Activated B cell treated with CpG ODN at 0.5 μM for 24 hours (primary cell): ENCODE results near the gene CAPN6. TPM values are rescaled to one million over a fixed set of nuclear protein-coding genes. Genes with fewer than 3 reads are reported as not detected.

Experiments
- ATAC-seq: fragments of 200-7000 bp; cut with Tn5 transposase; one replicate; pipeline ENCODE4 v1.10.0; 2021; ENCODE audit warnings: low read depth, mild to moderate bottlenecking, moderate library complexity
- CTCF ChIA-PET: fragments of 350-600 bp; sonication (Branson Sonifier 250); formaldehyde crosslinking; loops from one replicate; lab custom pipeline; 2021; ENCODE audit warnings: antibody characterized with exemption; lab: Charles Lee
- POLR2A ChIA-PET: fragments of 350-600 bp; sonication (Branson Sonifier 250); formaldehyde crosslinking; loops from one replicate; lab custom pipeline; 2021; ENCODE audit warnings: antibody characterized with exemption; lab: Charles Lee
- DNase-seq: peaks from one replicate; pipeline ENCODE4 v3.0.0; 2022
- H3K27ac Mint-ChIP-seq: one replicate; pipeline ENCODE4 v1.8.0; 2020; ENCODE audit warnings: mixed read lengths
- H3K27me3 Mint-ChIP-seq: one replicate; pipeline ENCODE4 v1.8.0; 2021; ENCODE audit warnings: mixed read lengths
- H3K36me3 Mint-ChIP-seq: one replicate; pipeline ENCODE4 v1.8.0; 2021; ENCODE audit warnings: low read depth, mixed read lengths
- H3K4me1 Mint-ChIP-seq: one replicate; pipeline ENCODE4 v1.8.0; 2021; ENCODE audit warnings: mixed read lengths
- H3K4me3 Mint-ChIP-seq: one replicate; pipeline ENCODE4 v1.8.0; 2020; ENCODE audit warnings: mild to moderate bottlenecking, mixed read lengths
- H3K9me3 Mint-ChIP-seq: one replicate; pipeline ENCODE4 v1.8.0; 2020; ENCODE audit warnings: mixed read lengths
- intact Hi-C: fragments of 100-400 bp; cut with micrococcal nuclease; formaldehyde crosslinking; loops from one replicate; pipeline ENCODE4 v1.15.1; 2024
- total RNA-seq: library from RNA; stranded (reverse); gene quantifications from 2 replicates; pipeline ENCODE4 v1.2.3, GENCODE V29; 2022
- TF ChIP-seq, protein P1 (sequence below): fragments of 200-600 bp; IDR thresholded peaks from one replicate; pipeline ENCODE4 v1.8.0; 2022; ENCODE audit warnings: antibody characterized with exemption, mild to moderate bottlenecking

The CAPN6 gene
- total RNA-seq, 1 donor from 2014 or later = not detected

DNA sequence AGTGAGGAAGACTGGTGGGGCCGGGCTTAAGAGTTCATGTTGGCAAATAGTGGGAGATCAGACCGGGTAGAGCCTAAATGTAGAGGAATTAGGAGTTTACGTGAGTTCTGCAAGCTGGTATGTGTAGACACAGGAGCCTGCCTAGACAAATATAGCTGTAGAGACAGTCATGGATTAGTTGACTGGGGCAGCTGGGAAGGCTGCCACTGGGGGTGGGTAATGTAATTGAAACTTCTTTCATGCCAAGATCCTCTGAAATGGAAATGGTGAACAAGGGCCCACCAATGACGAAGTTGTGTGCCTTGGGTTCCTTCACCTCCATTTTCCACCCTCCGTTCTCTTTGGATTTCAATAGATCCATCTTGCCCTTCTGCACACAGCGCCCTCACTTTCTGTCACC is 11.9 kb upstream of the CAPN6 start:
- ATAC-seq (no peak), DNase-seq (no peak)
- no peaks in the 10 kb centered on the region for H3K36me3 Mint-ChIP-seq
- intact Hi-C loops = no loop called here
- ChIA-PET POLR2A (no interaction called here), CTCF (no interaction called here)
- TF ChIP-seq, protein P1, sequence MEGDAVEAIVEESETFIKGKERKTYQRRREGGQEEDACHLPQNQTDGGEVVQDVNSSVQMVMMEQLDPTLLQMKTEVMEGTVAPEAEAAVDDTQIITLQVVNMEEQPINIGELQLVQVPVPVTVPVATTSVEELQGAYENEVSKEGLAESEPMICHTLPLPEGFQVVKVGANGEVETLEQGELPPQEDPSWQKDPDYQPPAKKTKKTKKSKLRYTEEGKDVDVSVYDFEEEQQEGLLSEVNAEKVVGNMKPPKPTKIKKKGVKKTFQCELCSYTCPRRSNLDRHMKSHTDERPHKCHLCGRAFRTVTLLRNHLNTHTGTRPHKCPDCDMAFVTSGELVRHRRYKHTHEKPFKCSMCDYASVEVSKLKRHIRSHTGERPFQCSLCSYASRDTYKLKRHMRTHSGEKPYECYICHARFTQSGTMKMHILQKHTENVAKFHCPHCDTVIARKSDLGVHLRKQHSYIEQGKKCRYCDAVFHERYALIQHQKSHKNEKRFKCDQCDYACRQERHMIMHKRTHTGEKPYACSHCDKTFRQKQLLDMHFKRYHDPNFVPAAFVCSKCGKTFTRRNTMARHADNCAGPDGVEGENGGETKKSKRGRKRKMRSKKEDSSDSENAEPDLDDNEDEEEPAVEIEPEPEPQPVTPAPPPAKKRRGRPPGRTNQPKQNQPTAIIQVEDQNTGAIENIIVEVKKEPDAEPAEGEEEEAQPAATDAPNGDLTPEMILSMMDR = no peak
- H3K4me3 Mint-ChIP-seq = no peak overlapping the region
- H3K27ac Mint-ChIP-seq = no peak overlapping the region
- H3K4me1 Mint-ChIP-seq = no peaks in the 10 kb centered on the region
- no peaks in the 10 kb centered on the region for H3K27me3 Mint-ChIP-seq
- H3K9me3 Mint-ChIP-seq = no peaks in the 10 kb centered on the region

DNA sequence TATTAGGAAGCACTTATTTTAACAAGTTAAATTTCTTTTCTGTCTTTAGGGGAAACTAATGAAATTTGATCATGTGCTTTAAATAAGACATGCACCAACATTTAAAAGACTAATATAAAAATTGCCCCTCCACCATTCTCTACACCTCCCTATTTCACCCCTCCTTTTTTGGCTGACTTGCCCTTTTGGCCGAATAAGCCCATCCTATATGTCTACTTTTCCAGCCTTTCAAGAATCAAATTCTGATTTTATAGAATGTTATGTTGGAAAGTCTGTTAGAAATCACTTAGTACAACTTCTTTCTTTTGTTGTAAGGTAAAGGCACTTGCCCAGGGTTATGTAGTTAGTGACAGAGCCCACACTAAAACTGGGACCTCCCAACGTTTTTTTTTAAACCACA is 1.8 kb downstream of the CAPN6 start:
- ATAC-seq = no peak
- Mint-ChIP-seq H3K36me3 (no peaks in the 10 kb centered on the region), H3K27ac (no peak overlapping the region), H3K4me3 (no peak overlapping the region), H3K9me3 (no peaks in the 10 kb centered on the region), H3K27me3 (no peaks in the 10 kb centered on the region), H3K4me1 (no peaks in the 10 kb centered on the region)
- TF ChIP-seq, protein P1 = no peak
- POLR2A ChIA-PET = no interaction called here
- no peak for DNase-seq
- intact Hi-C loops = no loop called here
- CTCF ChIA-PET = no interaction called here

DNA sequence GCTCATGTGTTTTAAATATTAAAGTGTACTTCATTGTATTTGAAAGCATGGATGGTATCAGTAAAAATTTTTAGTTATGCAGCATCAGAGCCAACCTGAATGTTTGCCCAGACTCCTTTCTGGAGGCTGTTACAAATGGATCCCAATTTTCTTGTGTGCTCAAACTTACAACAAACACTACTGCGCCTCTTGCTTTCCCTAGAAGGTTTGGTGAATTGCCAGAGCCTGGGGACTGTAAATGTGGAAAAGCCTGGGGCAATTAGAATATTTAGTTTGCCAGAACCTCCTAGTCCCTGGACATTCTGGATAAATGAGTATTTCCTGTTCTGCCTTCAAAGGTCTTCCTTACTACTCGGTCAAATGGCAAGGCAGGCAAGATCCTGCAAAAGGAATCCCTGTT is 4.8 kb downstream of the CAPN6 start:
- Mint-ChIP-seq H3K4me1 (no peaks in the 10 kb centered on the region), H3K27me3 (no peaks in the 10 kb centered on the region), H3K4me3 (no peak overlapping the region), H3K36me3 (no peaks in the 10 kb centered on the region), H3K27ac (no peak overlapping the region), H3K9me3 (no peaks in the 10 kb centered on the region)
- ATAC-seq (no peak), DNase-seq (no peak)
- ChIA-PET CTCF (no interaction called here), POLR2A (no interaction called here)
- intact Hi-C loops = no loop called here
- TF ChIP-seq, protein P1 = no peak

DNA sequence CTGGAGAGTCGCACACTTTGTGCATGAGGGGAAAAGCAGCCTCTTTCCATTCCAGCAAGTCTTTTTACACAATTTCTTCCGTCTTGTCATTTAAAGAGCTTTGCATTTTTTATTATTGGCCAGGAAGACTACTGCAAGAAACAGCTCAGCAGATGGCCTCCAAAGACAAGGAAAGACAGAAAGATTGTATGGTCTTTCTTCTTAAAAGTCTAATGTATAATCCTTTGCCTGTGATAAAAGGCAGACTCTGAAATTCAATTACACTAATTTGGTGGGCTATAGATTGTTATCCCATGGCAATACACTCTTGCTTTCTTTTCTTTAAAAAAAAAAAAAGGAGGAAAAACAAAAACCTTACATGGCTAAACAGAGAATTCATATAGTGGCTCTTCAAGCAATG is 5.9 kb downstream of the CAPN6 start:
- POLR2A ChIA-PET = no interaction called here
- CTCF ChIA-PET = no interaction called here
- H3K36me3 Mint-ChIP-seq = no peaks in the 10 kb centered on the region
- DNase-seq = no peak
- no peaks in the 10 kb centered on the region for H3K9me3 Mint-ChIP-seq
- H3K4me3 Mint-ChIP-seq = no peak overlapping the region
- no peak for ATAC-seq
- TF ChIP-seq, protein P1 = no peak
- no peak overlapping the region for H3K27ac Mint-ChIP-seq
- H3K27me3 Mint-ChIP-seq = no peaks in the 10 kb centered on the region
- intact Hi-C loops = no loop called here
- H3K4me1 Mint-ChIP-seq = no peaks in the 10 kb centered on the region

DNA sequence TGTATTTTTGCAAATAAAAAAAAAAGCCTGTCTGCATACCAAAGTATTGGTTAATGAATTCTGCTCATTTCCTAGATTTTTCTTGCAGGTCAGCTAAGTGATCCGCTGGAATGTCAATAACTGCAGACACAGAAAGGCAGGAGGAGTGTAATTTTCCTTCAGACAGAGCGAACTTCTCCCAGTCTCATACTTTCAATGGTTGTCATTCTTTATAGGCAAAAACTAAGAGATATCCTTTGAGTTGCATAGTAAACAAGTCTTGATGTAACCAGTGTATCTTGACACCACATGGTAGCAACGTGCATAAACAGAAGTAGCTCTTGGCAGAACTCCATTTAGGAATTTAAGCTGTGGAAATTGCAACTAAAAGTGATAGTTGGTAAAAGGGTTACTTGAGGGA is 8.2 kb downstream of the CAPN6 start:
- ATAC-seq (no peak), DNase-seq (no peak)
- POLR2A ChIA-PET = no interaction called here
- no peak overlapping the region for H3K4me3 Mint-ChIP-seq
- no peak overlapping the region for H3K27ac Mint-ChIP-seq
- H3K27me3 Mint-ChIP-seq = no peaks in the 10 kb centered on the region
- H3K36me3 Mint-ChIP-seq = no peaks in the 10 kb centered on the region
- no peaks in the 10 kb centered on the region for H3K4me1 Mint-ChIP-seq
- CTCF ChIA-PET = no interaction called here
- H3K9me3 Mint-ChIP-seq = no peaks in the 10 kb centered on the region
- TF ChIP-seq, protein P1 = no peak
- intact Hi-C loops = no loop called here
